Measurements from ENCODE around the gene RRP1. TPM values are rescaled to one million over a fixed set of nuclear protein-coding genes. Genes with fewer than 3 reads are reported as not detected.

The RRP1 gene
- polyA plus RNA-seq, 1 of the 3 experiments (the other 2 are of a cell fraction), result 22.7 TPM

GRCh38 chr21:43775795-43776430 is 13.5 kb upstream of the RRP1 start, which contains the start of gene CSTB:
Gene CSTB, minus strand, starts transcription at chr21:43776308. Its CDS starts 39 bp downstream, at chr21:43776269.
- peaks cover 17% of the 10 kb centered on the region for H3F3A ChIP-seq (replicated peaks; ENCODE audit: insufficient read depth)
- peaks cover 0 to 6% of the 10 kb centered on the region in 2 experiments; a peak in 1 of 4 replicates for H3K4me1 ChIP-seq (ENCODE audit: control insufficient read depth in 1 of 2, insufficient read depth in 2 of 2, low read depth in 1 of 2, low read length in 1 of 2)
- H3K27me3 ChIP-seq (ENCODE audit: insufficient read depth), result no peaks in the 10 kb centered on the region
- CTCF ChIA-PET, result no interaction called here
- H2AFZ ChIP-seq (ENCODE audit: low read depth), result peak within 1 kb of the TSS; percentile 71; the same call in 1 of the 2 replicates
- H3K9ac ChIP-seq, result peak within 1 kb of the TSS; percentile 84
- TF ChIP-seq RCOR1 (IDR thresholded peaks at IDR 0.05; ENCODE audit: low read length) (no peak), GABPA (IDR thresholded peaks at IDR 0.05; ENCODE audit: low read depth) (no peak), SMC3 (IDR thresholded peaks at IDR 0.05; ENCODE audit: low read depth, low read length) (no peak), NRF1 (IDR thresholded peaks at IDR 0.05; ENCODE audit: low read depth, low read length) (no peak), REST (IDR thresholded peaks at IDR 0.05; ENCODE audit: low read depth, low read length) (no peak), RFX5 (IDR thresholded peaks at IDR 0.05; ENCODE audit: low read length) (no peak), FOSL2 (IDR thresholded peaks at IDR 0.05; ENCODE audit: borderline replicate concordance, low read depth) (no peak), TAF1 (IDR thresholded peaks at IDR 0.05; ENCODE audit: borderline replicate concordance, low read depth, low read length) (peak; percentile 75), FOXJ3 (CRISPR knock-in tag; IDR thresholded peaks at IDR 0.05) (no peak), ELF1 (IDR thresholded peaks at IDR 0.05) (no peak), POLR2AphosphoS5 (IDR thresholded peaks at IDR 0.05; ENCODE audit: low read depth, low read length) (peak; percentile 81), CHD2 (IDR thresholded peaks at IDR 0.05; ENCODE audit: low read length, partially characterized antibody) (no peak), ZBTB33 (IDR thresholded peaks at IDR 0.05; ENCODE audit: borderline replicate concordance, low read depth) (no peak), EP300 (IDR thresholded peaks at IDR 0.05; ENCODE audit: borderline replicate concordance in 1 of 2, low read depth in 1 of 2, low read length in 1 of 2) (no peak), EZH2phosphoT487 (IDR thresholded peaks at IDR 0.05; ENCODE audit: borderline replicate concordance, low read depth) (no peak), FOXM1 (IDR thresholded peaks at IDR 0.05; ENCODE audit: low read depth) (no peak), GATA2 (CRISPR knock-in tag; IDR thresholded peaks at IDR 0.05) (no peak; the same call in 1 of the 2 replicates)
- TF ChIP-seq, protein P1, sequence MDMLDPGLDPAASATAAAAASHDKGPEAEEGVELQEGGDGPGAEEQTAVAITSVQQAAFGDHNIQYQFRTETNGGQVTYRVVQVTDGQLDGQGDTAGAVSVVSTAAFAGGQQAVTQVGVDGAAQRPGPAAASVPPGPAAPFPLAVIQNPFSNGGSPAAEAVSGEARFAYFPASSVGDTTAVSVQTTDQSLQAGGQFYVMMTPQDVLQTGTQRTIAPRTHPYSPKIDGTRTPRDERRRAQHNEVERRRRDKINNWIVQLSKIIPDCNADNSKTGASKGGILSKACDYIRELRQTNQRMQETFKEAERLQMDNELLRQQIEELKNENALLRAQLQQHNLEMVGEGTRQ (IDR thresholded peaks at IDR 0.05; ENCODE audit: borderline replicate concordance, low read depth, low read length), result peak; percentile 73
- TF ChIP-seq, protein P2, sequence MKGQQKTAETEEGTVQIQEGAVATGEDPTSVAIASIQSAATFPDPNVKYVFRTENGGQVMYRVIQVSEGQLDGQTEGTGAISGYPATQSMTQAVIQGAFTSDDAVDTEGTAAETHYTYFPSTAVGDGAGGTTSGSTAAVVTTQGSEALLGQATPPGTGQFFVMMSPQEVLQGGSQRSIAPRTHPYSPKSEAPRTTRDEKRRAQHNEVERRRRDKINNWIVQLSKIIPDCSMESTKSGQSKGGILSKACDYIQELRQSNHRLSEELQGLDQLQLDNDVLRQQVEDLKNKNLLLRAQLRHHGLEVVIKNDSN (IDR thresholded peaks at IDR 0.05; ENCODE audit: borderline replicate concordance, low read depth), result peak; percentile 95
- TF ChIP-seq, protein P3, sequence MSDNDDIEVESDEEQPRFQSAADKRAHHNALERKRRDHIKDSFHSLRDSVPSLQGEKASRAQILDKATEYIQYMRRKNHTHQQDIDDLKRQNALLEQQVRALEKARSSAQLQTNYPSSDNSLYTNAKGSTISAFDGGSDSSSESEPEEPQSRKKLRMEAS (IDR thresholded peaks at IDR 0.05; ENCODE audit: low read depth), result peak; percentile 32
- H3K27ac ChIP-seq (ENCODE audit: low read depth in 2 of 2, low read length in 1 of 2), result peak within 1 kb of the TSS; percentile 54 to 68
- no peaks in the 10 kb centered on the region for H4K20me1 ChIP-seq (ENCODE audit: insufficient read depth)
- H3K79me2 ChIP-seq (ENCODE audit: insufficient read depth), result peaks cover 17% of the 10 kb centered on the region; the same call in 1 of the 2 replicates
- no peaks in the 10 kb centered on the region for H3K9me2 ChIP-seq
- DNase-seq, result peak; percentile 95
- peak within 1 kb of the TSS; percentile 85 for H3K4me2 ChIP-seq
- H3K9me3 ChIP-seq, result no peaks in the 10 kb centered on the region
- peak within 1 kb of the TSS; percentile 75 to 90 for H3K4me3 ChIP-seq (ENCODE audit: low read depth in 2 of 2, low read length in 1 of 2)
- 2% methylated on average over 27 of the region's 71 CpGs for WGBS (ENCODE audit: low lambda C conversion rate)
- H3K36me3 ChIP-seq (replicated peaks in 1 of 2; ENCODE audit: control insufficient read depth in 1 of 2, insufficient read depth in 2 of 2, low read length in 1 of 2), result peaks cover 10 to 13% of the 10 kb centered on the region in 2 experiments
- POLR2A ChIA-PET, result no interaction called here
